ENCODE results near the gene SLFN11.

DNA sequence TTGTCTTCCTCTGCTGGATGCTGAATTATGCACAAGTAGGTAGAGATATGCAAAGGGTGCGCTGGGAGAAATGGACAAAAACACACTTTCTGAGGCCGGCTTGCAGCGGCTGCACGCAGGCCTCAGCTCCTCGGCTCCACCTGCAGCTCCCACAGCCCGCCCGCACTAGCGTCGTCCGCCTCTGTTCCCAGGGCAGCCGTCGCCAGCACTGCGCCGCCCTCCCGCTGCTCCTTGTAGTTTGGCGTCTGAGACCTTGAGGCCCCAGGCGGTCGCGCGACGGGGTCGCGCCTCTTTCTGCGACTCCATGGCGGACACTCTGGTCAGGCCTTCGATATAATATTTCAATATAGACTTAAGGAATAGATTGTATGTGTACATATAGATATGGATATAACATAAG is 34.1 kb upstream of the SLFN11 start:
- TF ChIP-seq, protein P1, sequence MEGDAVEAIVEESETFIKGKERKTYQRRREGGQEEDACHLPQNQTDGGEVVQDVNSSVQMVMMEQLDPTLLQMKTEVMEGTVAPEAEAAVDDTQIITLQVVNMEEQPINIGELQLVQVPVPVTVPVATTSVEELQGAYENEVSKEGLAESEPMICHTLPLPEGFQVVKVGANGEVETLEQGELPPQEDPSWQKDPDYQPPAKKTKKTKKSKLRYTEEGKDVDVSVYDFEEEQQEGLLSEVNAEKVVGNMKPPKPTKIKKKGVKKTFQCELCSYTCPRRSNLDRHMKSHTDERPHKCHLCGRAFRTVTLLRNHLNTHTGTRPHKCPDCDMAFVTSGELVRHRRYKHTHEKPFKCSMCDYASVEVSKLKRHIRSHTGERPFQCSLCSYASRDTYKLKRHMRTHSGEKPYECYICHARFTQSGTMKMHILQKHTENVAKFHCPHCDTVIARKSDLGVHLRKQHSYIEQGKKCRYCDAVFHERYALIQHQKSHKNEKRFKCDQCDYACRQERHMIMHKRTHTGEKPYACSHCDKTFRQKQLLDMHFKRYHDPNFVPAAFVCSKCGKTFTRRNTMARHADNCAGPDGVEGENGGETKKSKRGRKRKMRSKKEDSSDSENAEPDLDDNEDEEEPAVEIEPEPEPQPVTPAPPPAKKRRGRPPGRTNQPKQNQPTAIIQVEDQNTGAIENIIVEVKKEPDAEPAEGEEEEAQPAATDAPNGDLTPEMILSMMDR (conservative IDR thresholded peaks at IDR 0.05; ENCODE audit: low read length): no peak
- TF ChIP-seq EZH2phosphoT487 (IDR thresholded peaks at IDR 0.05; ENCODE audit: borderline replicate concordance, low read depth, low read length): no peak
